HG02798 (cell line): ENCODE results near the gene ERBB2.
"Not testable (repeated sequence)": the region's sequence is repeated elsewhere in the genome, so short reads cannot be mapped to it uniquely, and the experiment has no call there.

Experiments used
- ATAC-seq: cut with Tn5 transposase; IDR thresholded peaks from one replicate; pipeline ENCODE4 v1.9.1; 2021; ENCODE audit warnings: mild to moderate bottlenecking; ENCODE audit not compliant: unreplicated experiment, poor library complexity

Gene ERBB2

GRCh38 chr17:39755554-39756379 is 55.9 kb downstream of the ERBB2 start:
- ATAC-seq = no peak

DNA sequence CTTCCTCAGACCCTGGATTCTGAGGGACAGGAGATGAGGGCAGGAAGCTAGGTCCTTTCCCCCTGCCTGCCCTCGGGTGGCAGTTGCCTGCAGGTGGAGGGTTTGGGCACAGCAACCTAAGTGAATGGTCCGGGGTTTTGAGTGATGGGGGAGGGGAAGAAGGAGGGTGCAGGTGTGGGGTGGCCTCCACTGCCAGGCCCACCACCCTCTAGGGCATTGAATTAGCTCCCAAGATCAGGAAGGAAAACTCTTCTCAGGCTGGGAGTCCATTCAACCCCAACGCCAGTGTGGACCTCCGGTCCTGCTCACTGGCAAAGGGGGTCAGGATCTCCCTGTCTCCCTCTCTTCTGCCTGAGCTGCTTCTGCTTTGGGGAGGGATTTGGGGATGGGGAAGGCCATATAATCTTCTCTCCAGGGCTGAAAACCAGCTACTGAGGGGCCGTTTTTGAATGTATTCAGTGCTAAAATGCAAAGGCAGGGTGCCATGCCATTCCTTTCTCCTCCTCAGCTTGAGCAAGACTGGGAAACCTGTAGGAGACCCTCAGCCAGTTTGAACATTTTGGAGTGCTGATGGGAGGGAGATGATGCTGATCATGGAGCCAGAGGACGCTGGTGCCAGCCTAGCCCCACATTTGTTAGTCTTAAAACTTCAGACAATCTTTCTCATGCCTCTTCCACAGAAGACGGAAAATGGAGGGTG is 56.7 kb downstream of the ERBB2 start:
- ATAC-seq = no peak

GRCh38 chr17:39757176-39757662 is 57.4 kb downstream of the ERBB2 start:
- no peak for ATAC-seq

DNA sequence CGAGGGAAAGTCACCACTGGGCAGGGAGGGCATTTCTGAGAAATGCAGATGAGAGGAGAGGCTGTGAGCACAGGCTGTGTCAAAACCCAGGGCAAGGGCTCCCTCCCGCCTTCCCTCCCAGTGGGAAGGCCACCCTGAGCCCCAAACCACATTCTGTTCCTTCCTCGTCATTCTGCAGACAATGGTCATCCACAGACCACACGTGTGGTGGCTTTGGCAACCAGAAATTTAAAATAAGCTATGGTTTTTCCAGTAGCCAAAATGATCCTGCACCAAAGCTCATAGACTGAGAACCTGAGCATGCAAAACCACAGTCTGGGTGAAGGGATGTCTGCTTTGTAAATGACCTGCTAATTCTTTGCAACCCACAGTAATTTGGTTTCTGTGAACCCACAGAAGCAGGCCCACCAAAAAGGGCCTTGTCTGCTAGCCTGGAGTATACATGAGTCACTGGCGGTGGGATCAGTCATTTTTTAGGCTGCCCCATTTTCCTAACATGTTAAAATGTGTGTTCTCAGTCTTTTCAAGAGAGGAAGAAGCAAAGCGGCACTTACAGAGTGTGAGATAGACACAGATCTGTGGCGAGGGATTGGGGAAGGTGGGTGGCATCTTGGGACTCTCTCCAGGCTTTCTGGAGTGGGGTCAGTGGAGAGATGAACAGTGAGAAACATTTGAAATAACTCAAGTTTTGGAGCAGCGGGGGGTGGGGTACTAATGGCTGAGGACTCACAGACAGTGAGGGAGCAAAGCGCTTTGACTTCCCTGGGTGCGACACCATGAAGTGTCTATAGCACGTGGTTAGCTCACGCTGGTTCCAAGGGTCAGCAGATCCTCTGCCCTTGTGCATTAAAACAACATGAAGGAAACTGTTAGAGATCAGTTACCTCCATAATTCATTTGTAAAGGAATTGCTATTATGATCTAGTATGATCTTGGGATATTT is 58.3 kb downstream of the ERBB2 start:
- ATAC-seq = no peak

- no peak for ATAC-seq
Measured at GRCh38 chr17:39759204-39759603, 59.3 kb downstream of the ERBB2 start.

DNA sequence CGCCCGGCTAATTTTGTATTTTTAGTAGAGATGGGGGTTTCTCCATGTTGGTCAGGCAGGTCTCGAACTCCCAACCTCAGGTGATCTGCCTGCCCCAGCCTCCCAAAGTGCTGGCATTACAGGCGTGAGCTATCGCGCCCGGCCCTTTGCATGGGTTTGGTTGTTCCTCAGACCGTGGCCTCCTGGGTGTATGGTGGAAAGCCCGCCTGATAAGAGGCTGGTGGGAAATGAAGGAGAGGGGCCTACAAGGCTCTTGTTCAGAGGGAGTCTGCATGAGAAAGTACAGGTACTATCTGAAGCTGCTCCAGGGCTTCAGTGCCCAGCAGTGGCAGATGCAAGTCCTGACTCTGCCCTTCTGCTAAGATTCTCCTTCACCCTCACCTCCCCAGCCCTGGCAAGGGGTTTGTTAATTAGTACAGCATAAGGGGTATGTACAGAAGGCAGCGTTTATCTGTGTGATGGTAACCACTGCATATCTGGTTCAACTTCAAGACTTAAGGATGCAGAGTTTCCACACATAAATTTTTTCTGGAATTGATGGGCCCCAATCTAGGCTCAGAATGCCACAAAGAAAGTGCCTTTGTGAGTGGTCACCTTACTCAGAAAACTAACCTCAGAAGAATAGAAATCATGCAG is 62.1 kb downstream of the ERBB2 start:
- ATAC-seq = no peak

GRCh38 chr17:39763051-39763820 is 63.4 kb downstream of the ERBB2 start:
- ATAC-seq = no peak

- not testable (repeated sequence) for ATAC-seq
Measured at GRCh38 chr17:39764171-39764570, 64.3 kb downstream of the ERBB2 start.

DNA sequence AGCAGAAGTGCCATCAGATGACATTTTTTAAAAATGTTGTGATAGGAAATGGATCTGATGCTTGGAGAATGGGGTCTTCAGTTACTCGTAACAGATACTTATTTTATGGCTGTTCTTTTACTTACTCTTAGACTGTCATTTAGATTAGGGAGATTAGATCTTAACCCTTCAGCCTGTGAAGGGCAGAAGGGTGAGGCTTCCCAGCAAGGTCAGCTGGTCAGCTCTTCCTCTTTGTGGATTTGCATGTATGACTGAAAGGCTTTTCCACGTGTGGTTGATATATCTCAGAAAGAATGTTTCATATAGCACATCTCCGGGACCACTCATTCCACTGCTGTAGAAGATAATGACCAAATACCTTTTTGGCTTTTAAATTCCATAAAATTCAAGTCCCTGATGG is 65.3 kb downstream of the ERBB2 start:
- ATAC-seq = no peak

GRCh38 chr17:39765766-39766165 is 65.9 kb downstream of the ERBB2 start:
- ATAC-seq = no peak

DNA sequence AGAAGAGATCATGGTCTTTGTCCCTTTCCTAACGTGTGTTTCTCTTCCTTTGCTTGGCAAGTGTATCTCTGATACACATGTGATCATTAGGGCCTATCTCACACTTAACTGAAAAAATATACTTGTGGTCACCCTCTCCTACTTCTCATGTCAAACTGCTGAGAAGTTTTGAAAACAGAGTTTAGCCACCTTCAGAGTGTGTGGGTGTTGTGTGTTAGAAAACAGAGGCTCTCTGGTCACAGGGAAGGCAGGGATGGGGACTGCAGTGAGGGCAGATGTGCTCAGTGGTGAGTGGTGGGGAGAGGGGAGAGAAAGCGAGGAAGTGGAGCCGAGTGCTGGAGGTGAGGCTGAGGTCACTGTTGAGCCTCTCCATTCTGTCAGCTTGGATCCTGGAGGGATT is 67.3 kb downstream of the ERBB2 start:
- ATAC-seq = peak; percentile 35

DNA sequence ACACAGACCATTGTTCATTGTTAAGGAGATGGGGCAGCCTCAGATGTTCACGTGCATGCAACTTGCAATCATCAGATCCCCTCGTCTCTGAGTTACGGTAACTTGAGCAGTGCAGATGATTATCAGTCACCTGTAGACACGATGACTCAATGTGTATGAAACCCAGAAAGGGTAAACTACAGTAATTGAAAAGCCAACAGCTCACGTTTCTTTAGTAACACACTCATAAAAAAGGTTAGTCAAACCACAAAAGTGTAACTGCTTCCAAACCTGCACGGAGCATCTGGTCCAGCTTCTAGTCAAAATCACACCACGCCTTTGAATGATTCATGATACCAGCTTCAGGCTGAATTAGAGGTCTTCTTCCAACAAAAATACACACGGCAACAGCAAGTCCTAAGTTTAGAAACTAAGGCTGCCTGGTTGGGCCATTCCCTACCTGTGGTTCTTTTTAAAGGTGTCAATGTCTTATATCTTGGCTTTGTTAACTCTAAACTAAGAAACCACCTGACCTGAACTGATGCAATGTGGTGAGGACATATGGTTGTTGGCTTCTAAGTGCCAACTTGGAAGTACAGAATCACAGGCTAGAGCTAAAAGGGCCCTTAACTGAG is 70.2 kb downstream of the ERBB2 start:
- peak; percentile 56 for ATAC-seq

- no peak for ATAC-seq
Measured at GRCh38 chr17:39772415-39772814, 72.6 kb downstream of the ERBB2 start.

- ATAC-seq = no peak
Measured at GRCh38 chr17:39772987-39773934, 73.4 kb downstream of the ERBB2 start.

DNA sequence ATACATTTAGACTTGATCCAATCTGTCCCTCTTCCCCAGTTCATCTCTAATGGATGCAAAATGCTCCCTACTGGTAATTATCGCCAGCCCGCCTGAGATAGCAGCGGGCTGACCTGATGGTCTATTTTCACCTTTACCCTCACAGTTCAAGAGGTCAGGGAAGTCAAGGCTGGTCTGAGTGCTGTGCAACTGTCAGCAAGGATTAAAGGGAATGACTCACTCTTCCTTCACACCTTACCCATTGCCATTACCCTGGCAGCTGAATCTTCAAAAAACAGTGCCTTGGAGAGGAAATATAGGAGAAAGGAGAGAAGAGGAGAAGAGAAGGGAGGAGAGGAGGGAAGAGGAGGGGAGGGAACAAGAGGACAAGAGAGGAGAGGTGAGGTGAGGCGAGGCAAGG is 74.2 kb downstream of the ERBB2 start:
- no peak for ATAC-seq

GRCh38 chr17:39775031-39775430 is 75.2 kb downstream of the ERBB2 start:
- no peak for ATAC-seq

- no peak for ATAC-seq
Measured at GRCh38 chr17:39776252-39776651, 76.4 kb downstream of the ERBB2 start.
